HG03064 (cell line): ENCODE data around the gene LASP1.

Source experiments
- ATAC-seq: cut with Tn5 transposase; IDR thresholded peaks from one replicate; pipeline ENCODE4 v1.9.1; 2021; ENCODE audit warnings: low read depth; ENCODE audit not compliant: unreplicated experiment

Gene LASP1

DNA sequence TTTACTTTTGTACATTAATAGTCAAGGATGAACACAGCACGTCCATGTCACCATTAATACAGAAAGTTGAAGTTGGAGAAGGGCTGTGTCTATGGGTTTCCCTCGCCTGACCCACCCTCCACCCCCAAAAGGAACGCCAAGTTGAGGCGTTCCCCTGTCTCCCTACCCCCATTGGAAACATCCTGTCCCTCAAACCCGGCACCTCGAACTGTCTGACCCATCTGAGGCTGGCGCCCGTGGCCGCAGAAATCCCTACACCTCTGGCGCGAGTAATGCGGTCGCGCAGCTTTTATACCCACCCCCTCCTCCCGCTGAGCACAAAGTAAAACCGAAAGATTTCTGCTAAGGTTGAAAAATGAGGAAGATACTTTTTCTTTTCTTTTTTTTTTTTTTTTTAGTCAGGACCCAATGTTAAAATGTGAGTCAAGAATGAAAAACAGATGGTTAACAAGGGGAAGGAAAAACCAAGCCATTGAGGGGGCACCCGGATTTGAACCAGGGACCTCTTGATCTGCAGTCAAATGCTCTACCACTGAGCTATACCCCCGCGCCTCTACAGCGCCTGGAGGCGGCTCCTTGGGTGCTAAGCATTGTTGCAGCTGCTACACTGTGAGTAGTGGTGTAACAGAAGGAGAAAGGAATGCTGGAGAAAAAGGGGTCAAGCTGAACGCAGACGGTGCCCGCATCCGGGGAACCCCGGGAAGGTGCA lies 887 bp upstream of the LASP1 start:
- no peak for ATAC-seq

DNA sequence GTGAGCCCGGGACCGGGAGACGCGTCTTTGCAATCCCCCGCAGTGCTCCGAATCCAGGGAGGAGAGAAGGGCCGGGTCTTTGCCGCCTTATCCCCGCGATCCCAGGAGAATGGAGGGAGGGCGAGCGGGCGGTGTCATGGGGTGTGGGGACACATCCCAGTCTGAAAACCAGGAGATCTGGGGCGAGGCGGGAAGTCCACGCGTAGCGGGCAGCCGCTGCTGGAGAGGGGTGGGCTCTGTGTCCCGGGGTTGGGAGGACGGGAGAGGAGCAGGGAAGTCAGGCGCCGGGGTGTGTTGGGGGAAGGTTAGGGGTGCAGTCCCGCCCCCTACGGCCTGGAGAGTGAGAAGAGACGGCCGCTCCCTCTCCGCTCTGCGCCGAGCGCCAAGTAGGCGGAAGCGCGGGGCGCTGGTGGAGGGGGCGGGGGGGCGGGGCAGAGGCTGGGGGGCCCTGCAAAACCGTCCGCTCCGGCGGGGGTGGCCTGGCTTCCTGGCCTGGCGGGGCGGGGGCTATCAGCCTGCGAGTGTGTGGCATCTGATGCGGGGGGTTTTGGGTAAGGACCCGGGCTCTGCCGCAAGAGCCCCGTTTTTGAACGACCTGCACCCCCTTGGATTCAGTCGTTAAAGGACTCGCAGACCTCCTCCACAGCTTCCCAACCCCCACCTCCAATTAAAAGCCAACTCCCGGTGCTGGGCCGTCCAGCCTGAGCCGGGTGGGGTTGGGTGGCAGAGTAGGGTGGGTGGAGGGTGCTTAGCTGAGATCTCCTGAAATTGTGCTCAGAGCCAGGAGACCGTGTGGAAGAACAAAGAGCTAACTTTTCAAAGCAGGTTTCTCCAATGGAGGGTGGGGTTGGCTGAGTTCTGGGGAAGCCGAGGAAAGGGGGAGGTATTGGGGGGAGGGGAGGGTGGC lies 654 bp downstream of the LASP1 start:
- no peak for ATAC-seq

DNA sequence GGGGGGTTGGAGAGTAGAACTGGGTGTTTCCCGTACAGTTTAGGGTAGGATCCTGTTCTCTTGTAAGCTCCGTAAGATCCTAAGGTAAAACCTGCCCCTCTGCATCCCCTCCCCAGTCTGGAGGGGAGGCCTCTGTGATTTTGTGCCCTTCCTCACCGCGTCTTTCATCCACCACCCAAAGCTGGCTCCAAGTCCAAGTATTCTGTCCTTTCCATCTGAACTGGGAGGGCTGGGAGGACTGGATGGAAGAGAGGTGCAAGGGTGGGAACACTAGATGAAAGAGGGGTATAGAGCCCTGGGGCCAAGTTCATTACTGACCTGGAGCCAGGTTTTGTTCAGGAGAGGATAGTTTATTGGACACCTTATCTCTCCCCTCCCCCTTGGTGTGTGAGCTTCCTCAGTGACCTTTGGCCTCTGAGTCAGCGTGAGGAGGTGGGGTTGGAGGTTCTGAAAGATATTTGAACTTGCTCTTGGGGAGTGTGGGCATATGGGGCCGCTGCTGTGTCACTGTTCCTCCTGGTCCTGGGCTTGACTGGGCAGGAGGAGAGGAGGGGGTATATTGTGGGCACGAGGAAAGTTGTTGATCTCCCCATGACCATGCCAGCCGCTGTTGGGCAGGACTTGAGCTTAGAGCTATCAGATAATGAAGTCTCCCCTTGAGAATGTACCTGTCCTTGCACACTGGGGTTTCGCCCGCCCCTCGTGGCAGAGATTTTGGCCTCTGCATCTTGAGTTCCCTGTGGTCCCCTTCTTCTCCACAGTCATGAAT lies 1.6 kb downstream of the LASP1 start:
- no peak for ATAC-seq

DNA sequence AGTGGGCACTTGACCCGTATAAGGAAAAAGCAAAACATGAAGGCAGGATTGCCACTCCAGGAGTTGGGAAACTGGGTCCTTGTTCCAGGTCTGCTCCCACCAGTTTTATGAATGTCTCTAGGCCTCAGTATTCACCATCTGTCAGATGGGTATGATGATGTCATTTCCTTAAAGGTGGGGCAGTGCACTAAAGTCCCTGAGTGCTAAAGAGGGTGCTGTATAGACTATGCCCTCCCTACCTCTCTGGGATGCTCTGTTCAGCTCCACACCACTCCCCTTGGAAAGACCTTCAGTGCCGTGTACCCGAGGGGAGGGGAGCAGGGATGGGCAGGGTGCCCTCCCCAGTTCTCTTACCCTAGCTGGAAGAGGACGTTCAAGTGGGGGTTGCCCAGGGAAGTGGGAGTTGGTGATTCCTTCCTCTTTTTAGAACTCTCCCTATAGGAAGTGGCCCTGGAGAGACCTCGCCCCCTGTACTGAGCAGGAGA lies 2.2 kb downstream of the LASP1 start:
- no peak for ATAC-seq

DNA sequence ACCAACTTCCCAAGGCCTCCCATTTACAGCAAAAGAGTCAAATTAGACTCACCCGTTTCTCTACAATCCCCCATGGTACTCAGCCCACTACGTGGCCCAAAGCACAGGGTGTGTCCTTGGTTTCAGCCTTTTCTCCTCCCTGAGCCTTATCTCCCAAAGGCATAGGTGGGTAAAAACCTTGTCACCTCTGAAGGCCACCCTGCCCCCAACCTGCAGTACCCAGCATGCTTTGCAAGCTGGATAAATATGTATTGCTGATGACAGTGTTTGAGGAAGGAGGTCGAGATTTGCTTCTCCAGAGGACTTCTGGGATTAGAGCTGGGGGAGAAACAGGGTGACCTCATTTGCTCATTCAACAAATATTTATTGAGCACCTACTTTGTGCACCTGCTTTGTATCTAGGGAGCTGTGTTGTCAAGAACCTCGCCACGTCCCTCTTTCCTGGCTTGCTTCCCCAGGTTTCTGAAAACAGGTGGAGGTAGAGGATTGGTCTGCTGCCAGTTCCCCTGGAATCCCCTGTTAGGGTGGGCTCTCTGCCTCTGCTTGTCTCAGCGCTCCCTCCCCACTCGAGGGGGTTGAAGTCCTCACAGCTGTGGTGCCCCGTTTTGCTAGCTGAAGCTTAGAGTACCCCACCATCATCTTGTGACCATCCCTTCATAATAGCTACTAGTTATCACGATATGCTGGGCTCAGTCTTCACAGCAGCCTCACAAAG lies 3.0 kb downstream of the LASP1 start:
- no peak for ATAC-seq

DNA sequence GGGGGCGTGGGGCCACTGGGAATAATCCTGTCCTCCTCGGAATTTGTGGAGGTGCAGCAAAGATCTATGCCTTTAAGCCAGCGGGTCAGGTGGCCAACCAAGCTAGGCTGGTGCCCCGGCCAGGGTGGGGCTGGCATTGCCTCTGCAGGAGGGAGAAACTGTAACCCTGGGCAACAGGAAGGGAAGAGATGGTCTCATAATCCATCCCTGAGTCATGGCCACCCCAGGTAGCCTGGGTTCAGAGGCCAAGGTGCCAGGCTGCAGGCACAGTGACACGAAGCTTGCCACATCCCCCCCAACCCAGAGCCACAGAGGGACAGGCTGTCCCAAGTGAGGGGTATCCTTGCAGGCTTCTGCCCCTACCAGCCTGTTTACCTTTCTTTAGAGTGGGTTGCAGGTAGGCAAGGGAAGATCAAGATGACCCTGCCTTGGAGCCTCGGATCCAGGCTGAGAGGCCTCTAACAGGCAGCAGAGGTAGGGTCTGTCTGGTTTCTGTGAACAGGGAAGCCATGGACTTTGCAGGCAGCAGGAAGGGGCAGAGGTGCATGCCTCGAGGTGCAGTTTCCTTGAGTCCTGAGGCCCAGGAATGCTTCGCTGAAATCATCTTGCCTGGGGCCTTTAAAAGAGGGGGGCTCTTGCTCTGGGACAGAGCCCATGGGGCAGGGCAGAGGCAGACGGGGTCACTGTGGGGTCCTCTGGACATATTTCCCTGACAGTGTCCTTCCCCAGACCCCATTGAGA lies 4.0 kb downstream of the LASP1 start:
- ATAC-seq: no peak

DNA sequence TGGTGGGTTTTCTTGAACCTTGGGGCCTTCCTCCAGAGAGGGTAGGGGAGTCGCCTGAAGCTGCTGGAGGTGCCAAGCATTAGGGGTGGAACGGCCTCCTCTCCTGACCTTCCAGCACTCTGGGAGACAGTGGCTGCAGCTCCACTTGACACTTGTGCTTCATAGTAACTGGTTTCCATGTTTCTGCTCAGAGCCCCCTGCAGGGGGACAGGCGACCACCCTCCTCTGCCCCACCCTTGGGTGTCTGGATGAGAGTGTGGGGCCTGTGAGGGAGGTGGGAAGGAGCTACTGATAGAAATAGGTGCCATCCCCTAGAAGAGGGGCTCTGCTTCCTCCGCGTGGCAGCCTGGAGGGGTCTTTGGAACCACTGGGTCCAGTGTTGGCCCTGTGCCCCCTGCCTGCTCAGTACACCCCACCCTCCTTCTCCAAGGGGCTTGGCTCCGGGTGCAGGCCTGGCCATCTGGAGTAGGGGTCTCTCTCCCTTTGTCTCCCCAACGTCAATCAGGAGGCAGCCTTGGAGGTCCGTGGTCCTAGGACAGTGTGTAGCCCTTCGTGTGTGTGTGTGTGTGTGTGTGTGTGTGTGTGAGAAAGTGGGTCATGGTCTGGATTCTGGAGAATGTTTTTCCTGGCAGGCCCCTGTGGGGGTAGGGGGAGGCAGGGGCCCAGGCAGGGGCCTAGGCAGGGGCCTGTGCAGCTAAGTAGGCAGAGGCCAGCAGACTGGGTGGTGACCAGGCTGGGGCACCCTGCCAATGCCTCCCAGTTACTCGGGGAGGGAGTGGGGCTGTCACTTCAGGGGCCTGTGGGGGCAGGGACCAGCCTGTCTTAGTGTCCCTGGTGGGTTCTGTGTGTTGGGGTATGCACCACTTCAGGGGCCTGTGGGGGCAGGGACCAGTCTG lies 4.9 kb downstream of the LASP1 start:
- ATAC-seq: no peak

DNA sequence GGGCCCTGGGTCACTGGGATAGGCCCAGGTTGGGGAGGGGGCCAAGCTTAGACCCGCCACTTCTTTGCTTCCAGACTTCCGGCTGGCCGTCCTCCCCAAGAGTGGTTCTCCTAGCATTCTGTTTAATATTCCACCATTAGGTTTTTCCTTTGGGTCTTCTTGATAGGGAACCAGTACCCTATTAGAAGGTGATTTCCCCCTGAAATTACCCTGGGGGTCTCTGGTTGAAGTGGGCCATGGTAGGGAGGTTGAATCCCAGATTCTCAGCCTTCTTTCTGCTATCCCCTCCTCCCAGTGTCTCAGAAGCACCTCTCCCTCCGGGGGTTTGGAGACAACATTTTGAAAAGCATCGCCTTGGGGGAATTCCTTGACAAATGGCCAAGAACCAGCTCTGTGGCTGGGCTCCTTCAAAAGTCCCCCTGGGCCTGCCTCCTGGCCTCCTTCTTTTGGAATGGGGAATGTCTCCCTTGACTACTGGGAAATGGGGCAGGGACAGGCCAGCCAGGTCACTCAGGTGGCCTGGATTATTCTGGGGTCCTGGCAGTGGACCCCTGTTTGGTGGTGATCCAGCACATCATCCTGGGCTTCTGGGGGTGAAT lies 5.7 kb downstream of the LASP1 start:
- no peak for ATAC-seq

DNA sequence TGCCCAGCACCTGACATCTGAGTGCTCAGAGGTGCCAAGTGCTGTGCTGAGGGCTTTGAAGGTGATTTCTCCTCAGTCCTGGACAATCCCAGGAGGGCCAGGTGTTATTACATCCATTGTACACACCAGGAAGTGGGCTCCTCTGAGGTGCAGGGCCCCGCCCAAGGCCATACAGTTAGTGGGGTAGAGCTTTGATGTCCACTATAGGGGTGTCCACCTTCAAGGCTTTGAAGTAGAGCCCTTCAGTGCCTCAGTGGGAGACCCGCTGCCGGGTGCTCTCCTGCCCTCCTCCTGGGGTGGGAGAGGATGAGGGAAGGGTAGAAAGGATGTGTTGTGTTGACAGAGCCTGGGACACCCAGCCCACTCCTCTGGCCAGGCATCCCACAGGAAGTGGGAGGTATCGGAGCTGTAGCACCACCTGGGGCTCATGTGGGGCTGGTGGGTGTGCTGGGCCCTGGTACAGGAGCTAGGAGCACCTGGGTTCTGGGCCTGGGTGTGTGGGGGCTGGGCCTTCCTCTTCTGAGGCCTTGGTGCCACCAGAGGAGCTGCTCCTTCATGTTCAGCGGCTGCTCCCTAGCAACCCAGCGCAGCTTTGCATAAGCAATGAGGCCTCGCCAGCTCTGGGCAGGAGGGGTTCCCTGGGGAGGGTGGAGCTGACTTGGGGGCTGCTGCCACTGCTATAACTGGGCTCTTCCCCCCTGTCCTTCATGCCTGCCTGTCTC lies 7.4 kb downstream of the LASP1 start:
- no peak for ATAC-seq

DNA sequence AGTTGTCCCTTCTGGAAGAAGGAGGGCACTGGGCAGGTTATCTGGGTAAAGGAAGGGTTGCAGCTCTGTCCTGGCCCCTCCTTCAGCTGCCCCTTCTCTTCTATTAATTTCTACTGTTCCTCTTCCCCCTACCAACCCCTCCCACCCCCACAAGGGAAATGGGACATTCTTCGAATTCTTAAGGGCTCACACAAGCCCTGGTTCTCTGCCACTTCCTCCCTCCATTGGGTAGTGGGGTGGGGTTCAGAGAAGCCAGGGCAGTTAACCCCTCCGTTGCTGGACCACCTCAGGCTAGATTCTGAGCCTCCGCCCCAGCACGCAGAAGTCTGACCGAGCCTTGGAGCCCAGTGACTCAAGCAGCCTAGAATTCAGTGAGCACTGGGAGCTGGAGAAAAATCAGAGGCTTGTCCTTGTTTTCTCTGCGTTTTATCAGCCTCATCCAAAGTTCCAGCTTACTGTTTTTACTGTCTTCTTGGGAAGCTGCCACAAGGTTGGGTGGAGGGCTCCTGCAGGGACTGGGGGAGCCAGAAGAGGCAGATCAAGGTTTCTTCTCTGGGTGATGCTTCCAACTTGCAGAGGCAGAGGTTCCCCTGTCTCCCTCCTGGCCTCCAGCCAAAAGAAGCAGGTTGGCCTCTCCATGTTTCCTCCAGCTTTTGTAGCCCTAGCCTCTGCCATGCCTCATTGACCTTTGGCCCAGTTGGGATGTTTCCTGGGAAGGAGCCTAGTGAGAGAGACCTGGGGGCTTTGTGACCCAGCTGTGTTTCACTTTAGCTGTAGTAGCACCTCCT lies 10.2 kb downstream of the LASP1 start:
- ATAC-seq: no peak

DNA sequence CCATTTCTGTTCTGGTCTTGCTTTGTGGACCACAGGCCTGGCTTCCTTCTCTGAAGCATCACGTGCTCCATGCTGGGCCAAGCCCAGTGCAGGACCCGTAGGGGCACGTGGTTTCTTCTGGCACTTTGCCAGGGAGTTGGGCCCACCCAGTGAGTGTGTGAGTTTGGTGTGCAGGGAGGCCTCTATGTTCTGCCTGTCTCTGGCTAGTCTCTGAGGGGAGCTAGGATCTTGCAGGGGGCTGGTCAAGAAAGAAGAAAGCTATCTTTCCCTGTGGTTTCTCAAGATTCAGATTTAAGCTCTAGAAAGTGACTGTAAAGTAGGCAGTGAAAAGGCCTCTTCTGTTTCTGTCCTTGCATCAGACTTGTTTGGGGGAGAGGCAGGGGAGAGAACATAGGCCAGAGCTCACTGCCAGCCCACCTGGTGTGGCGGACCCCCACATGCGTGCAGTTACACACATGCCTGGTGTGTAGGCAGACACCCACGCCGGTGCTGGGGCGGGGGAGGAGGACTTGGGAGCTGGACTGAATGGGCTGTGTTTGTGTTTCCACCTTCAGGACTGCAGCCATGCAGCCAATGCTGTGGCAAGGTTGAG lies 11.8 kb downstream of the LASP1 start:
- ATAC-seq: no peak

DNA sequence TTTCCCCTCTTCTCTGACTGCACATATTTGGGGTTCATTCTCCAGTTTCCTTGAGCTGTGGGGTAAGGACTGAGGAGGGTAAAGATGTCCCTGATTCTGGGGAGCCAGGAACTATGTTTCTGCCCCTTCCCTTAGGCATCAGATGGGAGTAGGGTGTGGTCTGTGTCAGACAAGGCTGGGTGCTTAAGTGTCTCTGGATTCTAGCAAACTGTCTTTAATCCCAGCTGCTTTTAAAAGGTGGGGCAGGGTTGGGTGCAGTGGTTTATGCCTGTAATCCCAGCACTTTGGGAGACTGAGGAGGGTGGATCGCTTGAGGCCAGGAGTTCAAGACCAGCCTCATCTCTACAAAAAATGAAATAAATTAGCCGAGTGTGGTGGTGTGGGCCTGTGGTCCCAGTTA lies 13.0 kb downstream of the LASP1 start:
- ATAC-seq: no peak

DNA sequence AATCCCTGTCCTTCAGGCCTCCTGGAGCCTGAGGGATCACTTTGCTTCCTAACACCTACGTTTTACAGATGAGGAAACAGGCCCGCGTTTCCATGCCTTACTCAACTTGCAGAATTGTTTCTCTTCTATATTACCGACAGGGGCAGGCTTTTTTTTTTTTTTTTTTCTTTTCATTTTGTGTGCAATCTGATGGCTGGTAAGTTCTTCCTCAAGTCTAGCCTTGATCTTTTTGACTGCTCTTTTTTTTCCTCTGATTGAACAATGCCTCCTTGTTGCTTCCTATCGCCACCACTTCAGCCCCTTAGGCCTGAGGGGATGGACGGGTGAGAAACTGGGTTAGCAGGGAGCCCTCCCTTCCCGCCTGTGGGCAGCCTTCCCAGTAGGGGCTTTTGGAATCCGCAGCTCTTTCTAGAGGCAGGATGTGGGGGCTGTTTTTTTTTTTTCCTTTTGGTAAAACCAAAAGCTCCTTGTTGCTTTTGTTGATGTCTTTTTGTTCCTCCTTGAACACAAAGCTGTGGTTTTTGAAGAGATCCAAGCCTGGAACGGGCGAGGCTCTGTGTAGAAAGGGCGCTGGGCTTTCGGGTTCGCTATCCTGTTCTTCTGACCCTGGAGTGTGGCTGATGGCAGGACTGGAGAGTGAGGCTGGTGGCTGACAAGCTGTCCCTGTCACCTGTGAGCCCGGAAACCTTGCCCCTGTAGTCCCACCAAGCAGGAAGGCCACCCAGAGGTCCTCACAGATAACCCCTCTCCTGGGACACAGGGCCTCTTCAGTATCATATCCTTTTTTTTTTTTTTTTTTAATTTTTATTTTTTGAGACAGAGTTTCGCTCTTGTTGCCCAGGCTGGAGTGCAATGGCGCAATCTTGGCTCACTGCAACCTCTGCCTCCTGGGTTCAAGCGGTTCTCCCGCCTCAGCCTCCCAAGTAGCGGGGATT lies 14.0 kb downstream of the LASP1 start:
- ATAC-seq: no peak

DNA sequence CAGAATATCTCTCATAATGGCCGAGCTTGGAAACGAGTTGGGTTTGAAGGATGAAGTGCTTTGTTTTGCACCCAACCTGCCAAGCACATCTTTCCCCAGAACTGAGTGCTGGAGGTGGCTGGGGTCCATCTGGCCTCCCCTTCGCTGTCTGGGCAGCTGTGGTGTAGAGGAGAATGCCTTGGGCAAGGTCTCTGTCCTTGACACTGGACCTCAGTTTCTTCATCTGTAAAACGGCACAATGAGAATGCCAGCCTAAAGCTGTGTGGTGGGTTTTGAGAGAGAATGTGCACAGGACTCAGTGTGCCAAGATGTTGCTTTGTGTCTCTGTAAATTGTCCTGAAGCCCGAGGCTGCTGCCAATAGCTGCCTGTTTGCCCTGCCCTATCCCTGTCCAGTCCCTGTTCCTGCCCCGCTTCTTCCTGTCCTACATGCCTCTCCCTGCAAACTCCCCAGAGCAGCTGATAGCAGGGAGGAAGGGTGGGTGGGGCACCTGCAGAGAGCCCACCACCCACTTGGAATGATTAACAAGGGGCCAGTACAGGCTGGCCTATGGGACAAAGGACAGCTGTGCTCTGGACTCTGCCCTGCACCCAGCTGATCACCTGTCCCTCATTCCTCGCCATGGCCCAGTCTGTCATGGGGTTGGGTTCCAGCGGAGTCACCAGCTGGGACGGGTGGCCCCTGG lies 15.3 kb downstream of the LASP1 start:
- no peak for ATAC-seq
